SW 1271 (cell line): Measurements from ENCODE around the gene TULP3.
"Not testable (repeated sequence)": the region's sequence is repeated elsewhere in the genome, so short reads cannot be mapped to it uniquely, and the experiment has no call there.

Experiments used
- DNase-seq, 2 experiments: peaks; one replicate each; lab custom pipeline; 2025; lab: John Stamatoyannopoulos, UW

TULP3 gene, protein sequence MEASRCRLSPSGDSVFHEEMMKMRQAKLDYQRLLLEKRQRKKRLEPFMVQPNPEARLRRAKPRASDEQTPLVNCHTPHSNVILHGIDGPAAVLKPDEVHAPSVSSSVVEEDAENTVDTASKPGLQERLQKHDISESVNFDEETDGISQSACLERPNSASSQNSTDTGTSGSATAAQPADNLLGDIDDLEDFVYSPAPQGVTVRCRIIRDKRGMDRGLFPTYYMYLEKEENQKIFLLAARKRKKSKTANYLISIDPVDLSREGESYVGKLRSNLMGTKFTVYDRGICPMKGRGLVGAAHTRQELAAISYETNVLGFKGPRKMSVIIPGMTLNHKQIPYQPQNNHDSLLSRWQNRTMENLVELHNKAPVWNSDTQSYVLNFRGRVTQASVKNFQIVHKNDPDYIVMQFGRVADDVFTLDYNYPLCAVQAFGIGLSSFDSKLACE

DNA sequence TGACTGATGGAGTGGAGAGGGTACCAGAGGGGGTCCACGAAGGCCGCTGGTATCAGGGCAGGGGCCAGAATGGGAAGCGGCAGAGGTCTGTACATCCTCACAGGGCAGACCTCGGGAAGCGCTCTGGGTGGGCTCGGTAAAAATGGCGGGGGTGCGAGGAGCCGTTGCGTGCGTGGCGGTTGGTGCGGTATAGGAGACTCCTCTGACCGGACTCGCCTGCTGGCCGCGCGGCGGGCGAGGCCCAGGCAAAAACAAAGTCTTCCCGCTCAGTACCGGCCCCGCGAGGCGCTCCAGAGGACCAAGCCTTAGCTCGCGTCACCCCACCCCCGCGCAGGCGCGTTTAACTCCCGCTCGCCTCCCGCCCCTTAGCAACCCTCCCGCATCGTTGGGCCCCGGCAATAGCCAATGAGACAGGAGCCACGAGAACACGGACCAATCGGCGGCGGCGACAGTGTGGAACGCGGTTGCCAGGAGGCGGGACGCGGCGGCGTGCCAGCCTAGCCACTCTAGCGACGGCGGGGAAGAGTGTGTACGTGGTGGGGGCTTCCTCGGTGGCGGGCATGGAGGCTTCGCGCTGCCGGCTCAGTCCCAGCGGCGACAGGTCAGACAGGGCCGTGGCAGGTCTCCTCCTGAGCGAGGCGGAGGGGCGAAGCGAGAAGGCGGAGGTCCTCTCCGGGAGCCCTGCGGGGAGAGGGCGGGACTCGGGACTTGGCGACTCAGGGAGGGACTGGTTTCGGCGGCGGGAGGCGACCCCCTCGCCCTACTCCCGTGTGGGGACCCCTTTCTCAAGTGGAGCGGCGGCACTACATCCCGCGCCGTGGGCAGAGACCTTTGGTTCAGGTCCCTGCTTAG, at the start of gene TULP3:
TULP3 (plus strand) TSS at position 504 of the 852 bp plus-strand sequence; CDS start at position 561, 57 bp downstream.
- peak; percentile 96 to 99 for DNase-seq

DNA sequence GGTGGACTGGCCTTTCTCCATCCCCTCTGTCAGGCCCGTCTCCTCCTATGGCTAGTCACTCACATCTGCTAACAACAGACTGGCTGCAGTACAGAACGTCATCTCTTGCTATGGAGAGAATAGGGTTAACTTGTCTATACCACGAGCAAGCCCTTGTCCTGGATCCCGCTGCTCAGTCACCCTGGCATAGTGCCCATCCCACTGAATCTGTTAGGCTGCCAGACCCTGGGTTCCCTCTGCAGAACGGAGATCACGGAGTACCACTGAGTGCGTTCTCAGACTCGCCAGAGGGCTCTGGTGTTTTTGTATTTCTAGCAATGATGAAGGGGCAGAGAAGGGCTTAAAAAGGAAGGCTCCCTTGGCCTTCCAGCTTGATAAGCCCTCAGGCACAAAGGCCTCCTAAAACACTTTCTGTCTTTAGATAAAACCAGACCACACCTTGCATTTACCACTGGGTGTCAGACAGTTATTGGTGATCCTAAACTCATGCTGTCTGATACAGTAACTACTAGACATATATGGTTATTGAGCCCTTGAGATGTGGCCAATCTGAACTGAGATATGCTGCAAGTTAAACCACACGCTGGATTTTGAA, 49.5 kb upstream of the TULP3 start:
- DNase-seq, result no peak

DNA sequence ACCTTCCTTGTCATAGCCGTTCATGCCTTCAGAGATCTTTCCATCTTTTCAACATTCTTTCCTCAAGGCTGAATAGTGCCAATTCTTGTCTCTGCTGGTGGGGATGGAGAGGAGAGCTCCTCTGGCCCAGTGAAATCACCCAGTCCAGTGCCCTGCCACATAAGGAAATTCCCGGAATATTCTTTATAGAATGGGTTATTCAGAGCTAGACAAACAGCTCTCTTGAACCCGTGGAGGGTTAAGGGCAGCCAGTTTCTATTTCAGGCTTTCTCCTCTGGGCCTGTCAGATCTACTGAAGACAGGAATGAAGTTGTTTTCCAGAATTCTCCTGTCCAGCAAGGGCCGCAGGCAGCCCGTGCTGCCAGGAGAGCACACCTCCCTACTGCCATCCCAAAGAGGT, 47.7 kb upstream of the TULP3 start:
- no peak for DNase-seq

DNA sequence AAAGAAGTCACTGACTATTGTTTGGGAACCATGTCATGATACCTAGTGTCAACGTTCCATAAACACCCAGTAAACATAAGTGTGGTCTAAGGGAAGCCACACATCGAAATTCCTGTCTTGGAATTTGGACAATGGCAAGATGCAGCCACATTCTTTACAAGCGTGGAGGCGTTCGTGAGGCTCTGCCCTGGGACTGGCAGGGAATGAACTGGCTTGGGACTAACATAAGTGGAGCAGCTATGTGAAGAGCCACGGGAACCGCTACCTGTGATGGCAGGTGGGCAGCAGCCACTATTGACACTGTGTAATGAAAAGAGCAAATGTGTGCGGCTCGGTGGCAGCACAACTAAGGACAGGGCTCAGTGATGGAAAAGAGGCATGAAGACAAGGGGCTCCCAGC, 45.9 kb upstream of the TULP3 start:
- DNase-seq, result no peak

DNA sequence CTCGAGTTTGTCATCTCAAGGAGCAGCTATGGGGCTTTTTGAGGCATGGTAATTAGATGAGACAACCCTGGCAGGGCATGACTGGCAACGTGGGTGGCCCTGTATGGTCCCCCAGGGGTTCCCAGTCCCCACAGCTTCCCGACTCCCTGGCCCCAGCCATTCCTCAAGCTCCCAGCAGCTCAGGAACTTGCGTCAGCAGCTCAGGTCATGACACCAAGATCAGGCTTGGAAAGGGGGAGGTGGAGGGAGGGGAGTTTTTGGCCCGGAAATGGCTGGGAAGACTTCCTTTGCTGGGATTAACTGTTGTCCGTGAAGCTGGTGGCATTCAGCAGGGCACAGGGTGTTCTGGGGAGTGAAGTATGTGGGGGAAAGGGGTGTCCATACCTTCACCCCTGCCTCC, 45.4 kb upstream of the TULP3 start:
- no peak for DNase-seq

DNA sequence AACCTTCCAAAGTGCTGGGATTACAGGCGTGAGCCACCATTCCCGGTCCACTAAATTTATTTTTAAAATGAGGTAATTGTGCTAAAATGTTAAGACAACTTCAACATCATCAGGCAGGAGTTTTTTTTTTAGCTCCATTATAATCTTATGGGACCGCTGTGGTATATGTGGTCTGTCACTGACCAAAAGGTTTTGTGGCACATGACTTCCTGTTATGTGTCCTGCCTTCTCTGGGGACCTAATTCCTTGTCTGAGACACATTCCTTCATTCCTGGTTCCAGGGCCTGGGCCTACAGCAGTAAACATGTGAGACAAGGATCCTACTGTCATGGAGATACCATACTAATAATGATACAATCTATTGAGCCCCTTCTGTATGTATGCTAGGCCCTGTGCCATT, 38.8 kb upstream of the TULP3 start:
- DNase-seq, result no peak

DNA sequence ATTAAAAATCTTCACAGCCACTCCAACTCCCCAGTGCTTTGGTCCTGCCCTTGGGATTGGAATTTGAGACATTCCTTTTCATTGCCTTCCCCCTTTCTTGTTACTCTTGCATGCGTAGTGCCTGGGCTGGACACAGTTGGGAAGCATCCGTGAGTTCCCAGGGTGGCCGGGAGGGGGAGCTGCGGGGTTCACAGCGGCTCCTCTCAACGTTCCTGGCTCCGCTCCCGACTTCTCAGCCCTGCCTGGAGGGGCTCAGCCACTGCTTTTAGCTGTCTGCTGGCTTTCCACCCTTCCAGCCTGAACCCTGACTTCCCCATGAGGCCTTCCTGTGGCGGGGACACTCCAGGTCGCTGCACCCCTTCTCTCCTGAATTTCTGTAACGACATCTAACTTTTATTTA, 37.1 kb upstream of the TULP3 start:
- peak in 1 of 2 experiments; percentile 47 for DNase-seq

DNA sequence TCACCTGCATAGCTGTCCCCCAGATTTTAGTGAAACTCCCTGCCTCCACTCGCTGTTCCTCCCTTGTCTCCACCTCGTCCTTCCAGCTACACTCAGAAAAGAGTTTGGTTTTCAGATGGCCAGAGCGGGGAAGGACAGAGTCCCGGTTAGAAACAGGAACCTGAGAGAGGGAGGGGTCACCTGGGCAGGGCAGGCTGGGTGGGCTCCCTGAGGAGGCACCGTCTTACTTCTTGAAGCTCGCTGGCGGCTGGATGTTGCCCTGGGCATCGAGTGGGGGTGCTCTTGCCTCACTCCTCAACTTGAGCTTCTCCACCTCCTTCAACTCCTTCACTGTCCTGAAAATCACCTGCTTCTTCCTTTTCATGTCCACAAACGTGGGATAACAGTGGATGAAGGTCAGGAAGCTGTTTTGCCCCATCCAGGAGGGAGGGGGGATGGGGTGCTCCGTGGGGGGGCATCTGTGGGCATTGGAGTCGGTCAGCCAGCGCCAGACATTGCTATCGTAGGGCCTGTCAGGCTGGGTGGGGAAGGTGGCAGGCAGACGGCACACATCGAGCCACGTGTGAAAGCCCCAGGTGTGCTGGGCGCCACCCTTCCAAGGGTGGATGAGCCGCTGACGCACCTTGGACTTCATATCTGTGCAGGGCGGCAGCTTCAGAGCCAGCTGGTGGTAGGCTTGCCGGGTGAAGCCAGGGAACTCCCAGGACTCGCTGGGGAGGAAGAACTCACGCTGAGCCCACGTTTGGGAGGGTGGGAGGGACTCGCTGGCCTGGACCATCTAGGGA, 35.8 kb upstream of the TULP3 start:
- DNase-seq, result no peak

DNA sequence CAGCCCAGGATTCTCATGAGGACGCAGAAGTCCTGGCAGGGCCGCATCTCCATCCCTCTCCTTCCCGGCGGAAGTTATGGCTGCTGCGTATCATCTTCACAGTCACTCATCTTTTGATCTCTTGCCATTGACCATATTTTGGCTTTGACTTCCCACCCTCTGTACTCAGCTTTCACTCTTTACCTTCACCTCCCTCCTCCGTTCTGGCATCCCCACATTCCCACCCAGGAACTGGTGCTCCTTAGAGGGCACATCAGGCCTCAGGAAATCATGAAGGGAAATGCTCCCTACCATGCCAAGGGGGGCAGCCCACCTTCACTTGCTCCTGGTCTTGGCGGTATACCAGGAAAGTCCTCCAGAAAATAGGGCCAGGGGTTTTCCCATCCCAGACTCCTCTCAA, 35.1 kb upstream of the TULP3 start:
- no peak for DNase-seq

DNA sequence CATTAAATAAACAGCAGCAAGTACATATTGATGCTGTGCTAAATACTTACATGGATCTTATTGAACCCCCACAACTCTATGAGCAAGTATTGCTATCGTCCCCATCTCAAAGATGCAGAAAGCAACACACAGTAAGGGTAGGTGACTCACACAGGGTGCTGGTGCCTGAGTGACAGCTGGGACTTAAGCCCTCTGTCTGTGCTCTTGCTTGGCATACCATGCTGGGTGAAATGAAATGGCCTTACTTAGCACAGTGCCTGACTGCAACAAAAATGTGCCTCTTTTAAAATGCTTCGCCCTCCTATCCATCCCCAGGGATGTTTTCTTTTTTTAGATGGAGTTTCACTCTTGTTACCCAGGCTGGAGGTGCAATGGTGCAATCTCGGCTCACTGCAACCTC, 34.6 kb upstream of the TULP3 start:
- no peak for DNase-seq

DNA sequence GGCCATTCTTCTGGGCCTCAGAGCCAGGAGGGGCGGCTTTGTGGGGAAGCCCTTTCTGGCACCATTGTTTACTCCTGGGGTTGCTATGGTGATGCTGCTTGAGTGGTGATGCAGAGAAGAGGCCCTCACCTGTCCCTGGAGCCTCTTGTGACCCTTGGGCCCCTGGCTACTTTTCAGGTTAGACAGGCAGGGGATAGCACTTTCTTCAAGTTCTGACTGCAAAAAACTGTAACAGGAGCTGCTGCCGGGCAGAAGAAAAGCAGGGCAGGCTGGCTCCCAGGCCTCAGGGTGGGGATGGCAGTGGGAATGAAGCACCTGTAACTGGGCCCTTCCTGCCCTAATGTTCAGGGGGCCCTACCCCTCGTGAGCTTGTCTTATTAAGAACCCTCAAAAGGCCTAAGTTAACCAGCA, 33.7 kb upstream of the TULP3 start, which contains the start of gene TEX52:
TEX52 (minus strand) TSS at position 19 of the 411 bp plus-strand sequence; CDS start at position 6, 13 bp downstream.
- no peak for DNase-seq

DNA sequence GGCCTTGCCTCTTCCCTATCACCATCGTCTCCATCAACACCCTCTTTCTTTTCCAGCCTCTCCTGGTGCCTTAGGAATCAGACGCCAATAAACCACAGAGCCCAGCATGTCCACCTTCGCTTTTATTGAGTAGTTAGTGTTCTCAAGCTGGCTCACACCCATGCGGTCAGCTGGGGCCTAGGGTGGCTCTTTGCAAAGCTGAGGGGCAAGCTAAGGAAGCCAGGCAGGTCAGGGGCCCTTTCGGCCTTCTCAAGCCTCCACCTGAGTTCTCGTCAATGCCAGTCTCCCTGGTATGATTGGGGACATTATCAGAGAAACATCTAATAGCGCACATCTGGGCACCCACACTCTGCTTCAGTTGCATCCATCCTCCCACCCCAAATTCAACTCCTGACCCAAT, 33.1 kb upstream of the TULP3 start:
- DNase-seq, result no peak

DNA sequence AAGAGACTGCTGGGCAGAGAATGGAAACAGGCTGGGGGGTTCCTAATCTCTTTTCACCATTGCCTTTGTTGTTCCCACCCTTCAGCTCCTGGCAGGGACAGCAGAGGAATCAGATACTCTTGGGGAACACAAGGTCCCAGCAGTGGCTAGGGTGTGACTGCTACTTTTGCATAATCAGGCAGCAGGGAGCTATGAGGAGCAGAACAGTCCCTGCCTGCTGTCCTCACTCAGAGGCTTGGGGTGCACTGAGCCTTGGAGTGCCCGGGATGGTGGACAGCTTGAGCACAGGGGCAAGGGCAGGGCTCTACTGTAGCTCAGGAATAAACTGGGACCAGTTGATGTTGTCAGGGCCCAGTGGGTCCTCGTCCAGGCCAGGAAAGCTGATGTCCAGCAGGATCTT, 32.4 kb upstream of the TULP3 start:
- no peak for DNase-seq

DNA sequence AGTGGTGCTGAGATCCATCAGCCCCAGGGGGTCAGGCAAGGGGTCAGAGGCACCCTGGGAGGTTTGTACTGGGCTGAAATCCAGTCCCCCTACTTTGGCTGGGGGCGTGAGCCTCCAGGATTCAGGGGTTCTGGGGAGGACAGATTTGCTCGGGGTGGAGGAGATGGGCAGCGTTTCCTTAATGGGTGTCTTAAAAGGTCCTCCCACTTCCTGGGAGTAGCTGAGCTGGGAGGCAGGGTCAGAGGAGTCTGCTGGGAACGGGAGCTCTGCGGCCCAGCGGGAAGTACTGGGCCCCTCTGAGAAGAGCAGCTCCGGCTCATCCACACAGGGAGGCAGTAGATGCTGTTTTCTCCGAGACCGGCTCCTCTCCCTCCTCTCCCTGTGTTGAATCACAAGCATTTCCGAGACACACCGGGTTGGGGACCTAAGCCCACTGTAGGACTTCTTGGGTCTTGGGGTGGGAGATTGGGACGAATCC, 31.7 kb upstream of the TULP3 start:
- DNase-seq, result no peak

DNA sequence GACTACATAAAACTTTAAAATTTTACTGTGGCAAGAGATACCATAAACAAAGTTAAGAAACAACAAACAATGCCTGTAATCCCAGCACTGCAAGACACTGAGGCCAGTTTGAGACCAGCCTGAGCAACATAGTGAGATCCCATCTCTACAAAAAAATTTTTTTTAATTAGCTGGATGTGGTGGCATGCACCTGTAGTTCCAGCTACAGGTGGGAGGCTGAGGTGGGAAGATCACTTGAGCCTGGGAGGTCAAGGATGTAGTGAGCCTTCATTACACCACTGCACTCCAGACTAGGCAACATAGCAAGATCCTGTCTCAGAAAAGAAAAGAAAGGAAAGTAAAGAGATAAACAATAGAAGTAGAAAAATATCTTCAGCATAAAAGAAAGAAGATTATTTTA, 30.5 kb upstream of the TULP3 start:
- no peak for DNase-seq

DNA sequence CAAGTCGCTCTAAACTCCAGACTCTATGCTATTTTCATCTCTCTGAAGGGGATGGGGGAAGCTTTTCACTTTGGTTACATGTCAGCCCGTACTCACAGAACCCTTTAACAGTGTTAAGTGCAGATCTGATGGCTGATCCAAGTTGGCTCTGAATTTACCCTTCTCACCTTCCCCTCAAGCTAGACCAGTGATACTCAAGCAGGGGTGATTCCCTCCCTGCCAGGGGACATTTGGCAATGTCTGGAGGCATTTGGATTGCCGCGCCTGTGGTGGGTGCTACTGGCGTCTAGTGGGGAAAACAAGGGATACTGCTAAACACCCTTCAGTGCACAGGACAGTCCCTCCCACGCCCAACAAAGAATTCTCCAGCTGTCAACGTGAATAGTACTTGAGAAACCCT, 27.8 kb upstream of the TULP3 start:
- no peak for DNase-seq

DNA sequence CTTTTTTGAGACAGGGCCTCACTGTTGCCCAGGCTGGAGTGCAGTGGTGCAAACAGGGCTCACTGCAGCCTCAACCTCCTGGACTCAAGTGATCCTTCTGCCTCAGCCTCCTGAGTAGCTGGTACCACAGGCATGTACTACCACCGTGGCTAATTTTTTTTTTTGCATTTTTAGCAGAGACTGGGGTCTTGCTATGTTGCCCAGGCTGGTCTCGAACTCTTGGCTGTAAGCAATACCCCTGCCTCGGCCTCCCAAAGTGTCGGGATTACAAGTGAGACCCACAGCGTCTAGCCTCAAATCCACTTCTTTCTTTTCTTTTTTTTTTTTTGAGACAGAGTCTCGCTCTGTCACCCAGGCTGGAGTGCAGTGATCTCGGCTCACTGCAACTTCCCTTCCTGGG, 27.3 kb upstream of the TULP3 start:
- not testable (repeated sequence) for DNase-seq

DNA sequence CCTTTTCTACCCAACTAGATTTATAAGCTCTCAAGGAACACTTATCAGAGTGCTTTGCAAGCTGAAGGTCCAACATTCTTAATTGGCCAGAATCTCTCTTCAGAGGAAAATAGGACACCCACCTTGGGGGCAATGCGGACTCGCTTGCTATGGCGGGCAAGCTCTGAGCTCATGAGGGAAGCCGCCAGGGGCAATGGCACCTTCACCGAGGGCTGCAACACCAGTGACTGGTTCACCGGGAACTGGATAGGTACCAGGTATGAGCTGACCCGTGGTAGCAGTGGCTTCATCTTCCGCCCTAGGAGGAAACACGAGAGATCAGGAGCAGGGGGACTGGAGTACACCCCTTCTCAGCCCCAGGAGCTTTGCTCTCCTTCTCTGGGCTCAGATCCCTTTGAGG, 26.5 kb upstream of the TULP3 start:
- no peak for DNase-seq

DNA sequence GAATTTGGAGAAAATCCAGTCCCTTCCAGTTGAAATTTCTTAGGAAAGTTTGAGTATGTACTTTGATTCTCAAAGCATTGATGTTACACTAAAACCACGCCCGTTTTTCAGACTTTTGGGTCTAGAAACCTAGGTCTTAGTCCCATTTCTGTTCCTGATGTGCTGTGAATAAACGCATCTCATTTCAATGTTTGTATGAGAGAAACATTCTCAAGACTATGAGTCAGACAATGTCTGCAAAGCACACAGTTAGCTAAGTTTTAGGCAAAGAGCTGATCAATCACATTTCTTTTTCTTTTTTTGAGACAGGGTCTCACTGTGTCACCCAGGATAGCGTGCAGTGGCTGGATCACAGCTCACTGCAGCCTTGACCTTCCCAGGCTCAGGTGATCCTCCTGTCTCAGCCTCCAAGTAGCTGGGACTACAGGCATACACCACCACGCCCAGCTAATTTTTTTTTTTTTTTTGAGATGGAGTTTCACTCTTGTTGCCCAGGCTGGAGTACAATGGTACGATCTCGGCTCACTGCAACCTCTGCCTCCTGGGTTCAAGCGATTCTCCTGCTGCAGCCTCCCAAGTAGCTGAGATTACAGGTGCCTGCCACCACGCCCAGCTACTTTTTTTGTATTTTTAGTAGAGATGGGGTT, 21.6 kb upstream of the TULP3 start:
- DNase-seq, result not testable (repeated sequence)

DNA sequence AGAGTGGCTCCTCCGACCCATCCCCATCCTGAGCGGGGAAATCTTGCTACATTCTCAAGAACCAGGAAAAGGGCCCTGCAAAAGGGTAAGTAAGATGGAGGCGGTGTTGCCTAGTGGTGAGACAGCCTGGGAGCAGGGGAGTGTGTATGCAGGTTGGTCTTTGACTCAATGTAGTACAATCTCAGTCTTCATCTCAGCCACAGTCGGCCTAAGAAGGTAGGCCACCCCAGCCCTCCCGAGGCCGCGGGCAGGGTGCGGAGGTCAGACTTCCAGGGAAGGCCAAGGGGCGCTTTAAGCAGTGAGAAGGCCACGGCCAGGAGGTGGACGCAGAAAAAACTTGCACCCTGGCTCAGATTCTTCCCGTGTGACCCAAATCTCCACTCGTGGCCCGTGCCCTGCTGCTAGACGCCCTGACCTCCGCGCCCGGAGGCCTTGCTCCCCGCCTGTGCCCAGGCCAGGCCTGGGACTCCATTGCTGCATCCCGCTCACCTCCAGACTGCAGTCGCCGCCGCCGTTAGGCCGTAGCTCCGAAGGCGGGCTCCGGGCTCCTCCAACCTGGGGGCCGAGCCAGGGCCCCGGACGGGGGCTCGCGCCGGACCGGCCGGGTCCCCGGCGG, 14.2 kb upstream of the TULP3 start:
- peak in 1 of 2 experiments; percentile 64 for DNase-seq
